Measurements from ENCODE around the gene C1QTNF9B. TPM values are rescaled to one million over a fixed set of nuclear protein-coding genes. Genes with fewer than 3 reads are reported as not detected.

C1QTNF9B gene
- total RNA-seq, 2 donors from 2014 or later, result not detected

GRCh38 chr13:23923031-23923430 lies 25.7 kb upstream of the C1QTNF9B start:
- Histone ChIP-seq H3K9me3 (ENCODE audit: control insufficient read depth, low read length) (no peaks in the 10 kb centered on the region), H3K4me1 (ENCODE audit: control insufficient read depth, insufficient read depth, low read length) (no peaks in the 10 kb centered on the region), H3K4me3 (ENCODE audit: low read length) (no peak overlapping the region), H3K36me3 (ENCODE audit: control insufficient read depth, insufficient read depth, low read length) (no peaks in the 10 kb centered on the region), H3K27me3 (ENCODE audit: control insufficient read depth, insufficient read depth, low read length, poor library complexity, severe bottlenecking) (no peaks in the 10 kb centered on the region), H3K9ac (ENCODE audit: extremely low read depth, low read length, poor library complexity, severe bottlenecking) (no peak overlapping the region), H3K27ac (ENCODE audit: low read depth, low read length) (no peak overlapping the region)
- Mint-ChIP-seq H3K9me3 (no peaks in the 10 kb centered on the region), H3K4me3 (no peak overlapping the region), H3K27me3 (ENCODE audit: insufficient read depth) (peaks cover 3% of the 10 kb centered on the region), H3K27ac (no peak overlapping the region), H3K4me1 (peaks cover 8% of the 10 kb centered on the region), H3K36me3 (ENCODE audit: low read depth) (no peaks in the 10 kb centered on the region)
- TF ChIP-seq, protein P1, sequence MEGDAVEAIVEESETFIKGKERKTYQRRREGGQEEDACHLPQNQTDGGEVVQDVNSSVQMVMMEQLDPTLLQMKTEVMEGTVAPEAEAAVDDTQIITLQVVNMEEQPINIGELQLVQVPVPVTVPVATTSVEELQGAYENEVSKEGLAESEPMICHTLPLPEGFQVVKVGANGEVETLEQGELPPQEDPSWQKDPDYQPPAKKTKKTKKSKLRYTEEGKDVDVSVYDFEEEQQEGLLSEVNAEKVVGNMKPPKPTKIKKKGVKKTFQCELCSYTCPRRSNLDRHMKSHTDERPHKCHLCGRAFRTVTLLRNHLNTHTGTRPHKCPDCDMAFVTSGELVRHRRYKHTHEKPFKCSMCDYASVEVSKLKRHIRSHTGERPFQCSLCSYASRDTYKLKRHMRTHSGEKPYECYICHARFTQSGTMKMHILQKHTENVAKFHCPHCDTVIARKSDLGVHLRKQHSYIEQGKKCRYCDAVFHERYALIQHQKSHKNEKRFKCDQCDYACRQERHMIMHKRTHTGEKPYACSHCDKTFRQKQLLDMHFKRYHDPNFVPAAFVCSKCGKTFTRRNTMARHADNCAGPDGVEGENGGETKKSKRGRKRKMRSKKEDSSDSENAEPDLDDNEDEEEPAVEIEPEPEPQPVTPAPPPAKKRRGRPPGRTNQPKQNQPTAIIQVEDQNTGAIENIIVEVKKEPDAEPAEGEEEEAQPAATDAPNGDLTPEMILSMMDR (conservative IDR thresholded peaks at IDR 0.05), result no peak
- WGBS, 2 experiments (ENCODE audit: insufficient coverage in 1 of 2, insufficient read length in 1 of 2), result 78 to 100% methylated on average over 1 of the region's 1 CpG
- no peak for DNase-seq

- Histone ChIP-seq H3K36me3 (ENCODE audit: control insufficient read depth, insufficient read depth, low read length) (no peaks in the 10 kb centered on the region), H3K9me3 (ENCODE audit: control insufficient read depth, low read length) (no peaks in the 10 kb centered on the region), H3K9ac (ENCODE audit: extremely low read depth, low read length, poor library complexity, severe bottlenecking) (no peak overlapping the region), H3K27me3 (ENCODE audit: control insufficient read depth, insufficient read depth, low read length, poor library complexity, severe bottlenecking) (no peaks in the 10 kb centered on the region), H3K27ac (ENCODE audit: low read depth, low read length) (no peak overlapping the region), H3K4me1 (ENCODE audit: control insufficient read depth, insufficient read depth, low read length) (no peaks in the 10 kb centered on the region), H3K4me3 (ENCODE audit: low read length) (no peak overlapping the region)
- H3K4me3 Mint-ChIP-seq, result no peak overlapping the region
- H3K36me3 Mint-ChIP-seq (ENCODE audit: low read depth), result no peaks in the 10 kb centered on the region
- TF ChIP-seq, protein P1 (conservative IDR thresholded peaks at IDR 0.05), result no peak
- no peaks in the 10 kb centered on the region for H3K9me3 Mint-ChIP-seq
- DNase-seq, result peak; percentile 56
- H3K4me1 Mint-ChIP-seq, result peaks cover 8% of the 10 kb centered on the region
- no peak overlapping the region for H3K27ac Mint-ChIP-seq
- 82 to 85% methylated on average over 5 of the region's 5 CpGs for WGBS, 2 experiments (ENCODE audit: insufficient coverage in 1 of 2, insufficient read length in 1 of 2)
- peaks cover 3% of the 10 kb centered on the region for H3K27me3 Mint-ChIP-seq (ENCODE audit: insufficient read depth)
Observed at GRCh38 chr13:23922005-23922932, 25.0 kb upstream of the C1QTNF9B start.

- Histone ChIP-seq H3K27me3 (ENCODE audit: control insufficient read depth, insufficient read depth, low read length, poor library complexity, severe bottlenecking) (no peaks in the 10 kb centered on the region), H3K9me3 (ENCODE audit: control insufficient read depth, low read length) (no peaks in the 10 kb centered on the region), H3K36me3 (ENCODE audit: control insufficient read depth, insufficient read depth, low read length) (no peaks in the 10 kb centered on the region), H3K4me3 (ENCODE audit: low read length) (no peak overlapping the region), H3K9ac (ENCODE audit: extremely low read depth, low read length, poor library complexity, severe bottlenecking) (no peak overlapping the region), H3K27ac (ENCODE audit: low read depth, low read length) (no peak overlapping the region), H3K4me1 (ENCODE audit: control insufficient read depth, insufficient read depth, low read length) (no peaks in the 10 kb centered on the region)
- TF ChIP-seq, protein P1 (conservative IDR thresholded peaks at IDR 0.05), result peak; percentile 93
- no peak overlapping the region for H3K4me3 Mint-ChIP-seq
- H3K36me3 Mint-ChIP-seq (ENCODE audit: low read depth), result no peaks in the 10 kb centered on the region
- WGBS, 2 experiments (ENCODE audit: insufficient coverage in 1 of 2, insufficient read length in 1 of 2), result 15% methylated on average over 2 of the region's 2 CpGs; no CpG with 5 or more reads in 1 of the 2 experiments
- peak overlapping the region; percentile 53 for H3K27ac Mint-ChIP-seq
- peak; percentile 80 for DNase-seq
- peaks cover 8% of the 10 kb centered on the region for H3K4me1 Mint-ChIP-seq
- no peaks in the 10 kb centered on the region for H3K9me3 Mint-ChIP-seq
- peaks cover 3% of the 10 kb centered on the region for H3K27me3 Mint-ChIP-seq (ENCODE audit: insufficient read depth)
Observed at GRCh38 chr13:23921451-23921888, 24.2 kb upstream of the C1QTNF9B start.

Data from endodermal cell (in vitro differentiated cells).